Activated naive CD4-positive, alpha-beta T cell treated with anti-CD3 and anti-CD28 coated beads, Interleukin-2, amount 50 U/mL, for 72 hours (primary cell): ENCODE data around the gene GATAD2A. TPM values are rescaled to one million over a fixed set of nuclear protein-coding genes. Genes with fewer than 3 reads are reported as not detected.

Experiments used
- ATAC-seq, 2 donors: fragments of 150-1000 bp; cut with Tn5 transposase; 2 replicates each; pipeline ENCODE4 v1.10.0; 2021; ENCODE audit warnings: mild to moderate bottlenecking in 2 of 2, moderate library complexity in 2 of 2
- DNase-seq, 2 donors: peaks; one replicate each; pipeline ENCODE4 v3.0.0; 2021 to 2022; ENCODE audit warnings: low spot score in 2 of 2
- H3K27ac Mint-ChIP-seq, 2 donors: one replicate each; pipeline ENCODE4 v1.8.0; 2022; ENCODE audit warnings: mild to moderate bottlenecking in 2 of 2, mixed read lengths in 2 of 2
- H3K36me3 Mint-ChIP-seq, 2 donors: one replicate each; pipeline ENCODE4 v1.8.0; 2022; ENCODE audit warnings: mixed read lengths in 2 of 2
- H3K9me3 Mint-ChIP-seq, 2 donors: one replicate each; pipeline ENCODE4 v1.8.0; 2022; ENCODE audit warnings: mixed read lengths in 2 of 2
- total RNA-seq, 2 donors: library from RNA; stranded (reverse); gene quantifications; one replicate each; pipeline ENCODE4 v1.2.3, GENCODE V29; 2022

Gene GATAD2A
- total RNA-seq, 2 donors from 2014 or later, result 122 to 134 TPM

- ATAC-seq, result no peak
- H3K27ac Mint-ChIP-seq, result peak overlapping the region; percentile 83 to 92
- DNase-seq, result no peak
- peaks cover 0 to 6% of the 10 kb centered on the region in 2 donors for H3K36me3 Mint-ChIP-seq
- no peaks in the 10 kb centered on the region for H3K9me3 Mint-ChIP-seq
Measured at GRCh38 chr19:19427944-19428343, 22.5 kb downstream of the GATAD2A start.

- H3K27ac Mint-ChIP-seq, result peak overlapping the region; percentile 83 to 89
- ATAC-seq (no peak), DNase-seq (no peak)
- H3K36me3 Mint-ChIP-seq, result peaks cover 0 to 6% of the 10 kb centered on the region in 2 donors
- H3K9me3 Mint-ChIP-seq, result no peaks in the 10 kb centered on the region
Measured at GRCh38 chr19:19428746-19429145, 23.3 kb downstream of the GATAD2A start.

GRCh38 chr19:19429361-19429760 lies 23.9 kb downstream of the GATAD2A start:
- Mint-ChIP-seq H3K36me3 (peaks cover 0 to 6% of the 10 kb centered on the region in 2 donors), H3K27ac (peak overlapping the region; percentile 83 to 89), H3K9me3 (no peaks in the 10 kb centered on the region)
- ATAC-seq (no peak), DNase-seq (no peak)

- no peak for ATAC-seq
- Mint-ChIP-seq H3K9me3 (no peaks in the 10 kb centered on the region), H3K27ac (peak overlapping the region; percentile 18 to 38)
Measured at GRCh38 chr19:19432732-19433131, 27.3 kb downstream of the GATAD2A start.

GRCh38 chr19:19433666-19434213 lies 28.3 kb downstream of the GATAD2A start:
- Mint-ChIP-seq H3K36me3 (peaks cover 0 to under 1% of the 10 kb centered on the region in 2 donors), H3K9me3 (no peaks in the 10 kb centered on the region), H3K27ac (peak overlapping the region in 1 of 2 donors; percentile 38)
- ATAC-seq, result no peak
- no peak for DNase-seq

More at GRCh38 chr19:19432732-19433131, 27.3 kb downstream of the GATAD2A start:
- no peak for DNase-seq
- peaks cover 0 to 6% of the 10 kb centered on the region in 2 donors for H3K36me3 Mint-ChIP-seq

GRCh38 chr19:19434483-19435045 lies 29.1 kb downstream of the GATAD2A start:
- Mint-ChIP-seq H3K36me3 (peaks cover 0 to 8% of the 10 kb centered on the region in 2 donors), H3K9me3 (no peaks in the 10 kb centered on the region), H3K27ac (peak overlapping the region; percentile 38 to 55)
- DNase-seq, result no peak
- ATAC-seq, result no peak

GRCh38 chr19:19436137-19436691 lies 30.7 kb downstream of the GATAD2A start:
- ATAC-seq, result no peak
- no peak for DNase-seq
- peak overlapping the region; percentile 16 to 60 for H3K27ac Mint-ChIP-seq
- peaks cover 0 to 14% of the 10 kb centered on the region in 2 donors for H3K36me3 Mint-ChIP-seq
- H3K9me3 Mint-ChIP-seq, result no peaks in the 10 kb centered on the region

- no peak for DNase-seq
- Mint-ChIP-seq H3K27ac (peak overlapping the region; percentile 42 to 83), H3K36me3 (peaks cover 5 to 21% of the 10 kb centered on the region in 2 donors), H3K9me3 (peaks cover 0 to 6% of the 10 kb centered on the region in 2 donors)
- no peak for ATAC-seq
Measured at GRCh38 chr19:19438366-19439175, 33.1 kb downstream of the GATAD2A start.

- no peak for ATAC-seq
- H3K9me3 Mint-ChIP-seq, result peaks cover 0 to 12% of the 10 kb centered on the region in 2 donors
- no peak for DNase-seq
- H3K36me3 Mint-ChIP-seq, result peaks cover 5 to 26% of the 10 kb centered on the region in 2 donors
- peak overlapping the region; percentile 42 to 83 for H3K27ac Mint-ChIP-seq
Measured at GRCh38 chr19:19439176-19439482, 33.7 kb downstream of the GATAD2A start.

- DNase-seq, result no peak
- no peak for ATAC-seq
- Mint-ChIP-seq H3K36me3 (peaks cover 5 to 38% of the 10 kb centered on the region in 2 donors), H3K27ac (peak overlapping the region; percentile 92 to 95), H3K9me3 (peaks cover 0 to 15% of the 10 kb centered on the region in 2 donors)
Measured at GRCh38 chr19:19443283-19443682, 37.8 kb downstream of the GATAD2A start.

- Mint-ChIP-seq H3K9me3 (peaks cover 0 to 15% of the 10 kb centered on the region in 2 donors), H3K36me3 (peaks cover 5 to 34% of the 10 kb centered on the region in 2 donors), H3K27ac (peak overlapping the region; percentile 92 to 95)
- ATAC-seq (peak; percentile 65 to 89), DNase-seq (peak in 1 of 2 donors; percentile 78)
Measured at GRCh38 chr19:19443902-19444680, 38.6 kb downstream of the GATAD2A start.

GRCh38 chr19:19444681-19445155 lies 39.2 kb downstream of the GATAD2A start:
- Mint-ChIP-seq H3K9me3 (peaks cover 0 to 15% of the 10 kb centered on the region in 2 donors), H3K36me3 (peaks cover 5 to 29% of the 10 kb centered on the region in 2 donors), H3K27ac (peak overlapping the region; percentile 83 to 95)
- DNase-seq (peak in 1 of 2 donors; percentile 75), ATAC-seq (peak; percentile 36 to 56)

- no peak for ATAC-seq
- Mint-ChIP-seq H3K27ac (peak overlapping the region; percentile 53 to 95), H3K9me3 (peaks cover 0 to 15% of the 10 kb centered on the region in 2 donors), H3K36me3 (peaks cover 5 to 24% of the 10 kb centered on the region in 2 donors)
- no peak for DNase-seq
Measured at GRCh38 chr19:19445288-19445687, 39.8 kb downstream of the GATAD2A start.

- DNase-seq, result no peak
- peaks cover 5 to 24% of the 10 kb centered on the region in 2 donors for H3K36me3 Mint-ChIP-seq
- peak overlapping the region; percentile 84 to 95 for H3K27ac Mint-ChIP-seq
- peak; percentile 32 to 67 for ATAC-seq
- H3K9me3 Mint-ChIP-seq, result peaks cover 0 to 15% of the 10 kb centered on the region in 2 donors
Measured at GRCh38 chr19:19445911-19446361, 40.5 kb downstream of the GATAD2A start.

GRCh38 chr19:19446655-19447437 lies 41.4 kb downstream of the GATAD2A start:
- DNase-seq (no peak), ATAC-seq (no peak)
- Mint-ChIP-seq H3K27ac (peak overlapping the region; percentile 90 to 95), H3K36me3 (peaks cover 5 to 24% of the 10 kb centered on the region in 2 donors), H3K9me3 (peaks cover 0 to 15% of the 10 kb centered on the region in 2 donors)
